Upper lobe of left lung (tissue), 4 donors: ENCODE measurements around the gene MAN1A1.

Experiments used
- EP300 ChIP-seq, 4 donors: sonication (generic); formaldehyde crosslinking; IDR thresholded peaks; one replicate each; pipeline ENCODE4 v1.5.1; 2017; ENCODE audit warnings: antibody characterized with exemption in 4 of 4, control low read depth in 2 of 4
- POLR2A ChIP-seq, 4 donors: fragments of 450-650 bp; IDR thresholded peaks; one replicate each; pipeline ENCODE4 v1.5.1; 2016 to 2017; ENCODE audit warnings: antibody characterized with exemption in 4 of 4, mild to moderate bottlenecking in 2 of 4
- POLR2AphosphoS5 ChIP-seq, 2 donors: sonication (generic); formaldehyde crosslinking; IDR thresholded peaks; one replicate each; pipeline ENCODE4 v1.5.1; 2017; ENCODE audit warnings: antibody characterized with exemption in 2 of 2
- TF ChIP-seq, protein P1 (sequence below), 6 experiments: fragments of 450-650 bp in 4 of 6; fragments of 200-600 bp in 2 of 6; sonication (generic) in 2 of 6; IDR thresholded peaks; one replicate each; pipeline ENCODE4 v1.5.1; 2016 to 2019; ENCODE audit warnings: antibody characterized with exemption in 6 of 6

DNA sequence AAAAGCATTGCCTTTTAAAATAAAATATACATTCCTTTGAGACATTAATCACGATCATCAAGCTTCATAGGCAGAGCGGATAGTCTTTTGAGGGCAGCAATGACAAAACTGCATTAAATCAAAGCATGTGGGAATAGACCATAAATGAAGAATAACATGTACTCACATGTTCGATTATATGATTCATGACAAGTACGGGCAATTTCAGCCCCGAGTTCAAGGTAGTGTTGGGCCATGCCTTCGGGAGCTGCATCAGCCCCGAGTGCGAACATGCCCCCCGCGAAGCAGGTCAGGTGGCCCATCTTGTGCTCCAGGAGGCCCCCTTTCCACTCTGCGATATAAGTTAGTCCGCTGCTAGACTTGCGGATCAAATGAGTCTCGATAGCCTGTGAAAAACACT is 160.1 kb downstream of the MAN1A1 start:
- TF ChIP-seq POLR2A (IDR thresholded peaks at IDR 0.05) (no peak), POLR2AphosphoS5 (IDR thresholded peaks at IDR 0.05) (no peak), EP300 (IDR thresholded peaks at IDR 0.05) (no peak)
- TF ChIP-seq, protein P1, sequence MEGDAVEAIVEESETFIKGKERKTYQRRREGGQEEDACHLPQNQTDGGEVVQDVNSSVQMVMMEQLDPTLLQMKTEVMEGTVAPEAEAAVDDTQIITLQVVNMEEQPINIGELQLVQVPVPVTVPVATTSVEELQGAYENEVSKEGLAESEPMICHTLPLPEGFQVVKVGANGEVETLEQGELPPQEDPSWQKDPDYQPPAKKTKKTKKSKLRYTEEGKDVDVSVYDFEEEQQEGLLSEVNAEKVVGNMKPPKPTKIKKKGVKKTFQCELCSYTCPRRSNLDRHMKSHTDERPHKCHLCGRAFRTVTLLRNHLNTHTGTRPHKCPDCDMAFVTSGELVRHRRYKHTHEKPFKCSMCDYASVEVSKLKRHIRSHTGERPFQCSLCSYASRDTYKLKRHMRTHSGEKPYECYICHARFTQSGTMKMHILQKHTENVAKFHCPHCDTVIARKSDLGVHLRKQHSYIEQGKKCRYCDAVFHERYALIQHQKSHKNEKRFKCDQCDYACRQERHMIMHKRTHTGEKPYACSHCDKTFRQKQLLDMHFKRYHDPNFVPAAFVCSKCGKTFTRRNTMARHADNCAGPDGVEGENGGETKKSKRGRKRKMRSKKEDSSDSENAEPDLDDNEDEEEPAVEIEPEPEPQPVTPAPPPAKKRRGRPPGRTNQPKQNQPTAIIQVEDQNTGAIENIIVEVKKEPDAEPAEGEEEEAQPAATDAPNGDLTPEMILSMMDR (IDR thresholded peaks at IDR 0.05): no peak
